A549 treated with RU486 at 1 μM for 4 hours (cell line): Measurements from ENCODE around the gene FOXJ2. TPM values are rescaled to one million over a fixed set of nuclear protein-coding genes. Genes with fewer than 3 reads are reported as not detected.

Experiments used
- total RNA-seq: library from RNA; stranded (reverse); fragments of 200-300 nt; extraction: Qiagen RNA extraction; gene quantifications from 5 replicates; pipeline ENCODE4 v1.2.3, GENCODE V29; 2022; ENCODE audit warnings: low read depth

The FOXJ2 gene
- total RNA-seq = 6.6 to 10.0 TPM (median 9.9 TPM) in 5 replicates

DNA sequence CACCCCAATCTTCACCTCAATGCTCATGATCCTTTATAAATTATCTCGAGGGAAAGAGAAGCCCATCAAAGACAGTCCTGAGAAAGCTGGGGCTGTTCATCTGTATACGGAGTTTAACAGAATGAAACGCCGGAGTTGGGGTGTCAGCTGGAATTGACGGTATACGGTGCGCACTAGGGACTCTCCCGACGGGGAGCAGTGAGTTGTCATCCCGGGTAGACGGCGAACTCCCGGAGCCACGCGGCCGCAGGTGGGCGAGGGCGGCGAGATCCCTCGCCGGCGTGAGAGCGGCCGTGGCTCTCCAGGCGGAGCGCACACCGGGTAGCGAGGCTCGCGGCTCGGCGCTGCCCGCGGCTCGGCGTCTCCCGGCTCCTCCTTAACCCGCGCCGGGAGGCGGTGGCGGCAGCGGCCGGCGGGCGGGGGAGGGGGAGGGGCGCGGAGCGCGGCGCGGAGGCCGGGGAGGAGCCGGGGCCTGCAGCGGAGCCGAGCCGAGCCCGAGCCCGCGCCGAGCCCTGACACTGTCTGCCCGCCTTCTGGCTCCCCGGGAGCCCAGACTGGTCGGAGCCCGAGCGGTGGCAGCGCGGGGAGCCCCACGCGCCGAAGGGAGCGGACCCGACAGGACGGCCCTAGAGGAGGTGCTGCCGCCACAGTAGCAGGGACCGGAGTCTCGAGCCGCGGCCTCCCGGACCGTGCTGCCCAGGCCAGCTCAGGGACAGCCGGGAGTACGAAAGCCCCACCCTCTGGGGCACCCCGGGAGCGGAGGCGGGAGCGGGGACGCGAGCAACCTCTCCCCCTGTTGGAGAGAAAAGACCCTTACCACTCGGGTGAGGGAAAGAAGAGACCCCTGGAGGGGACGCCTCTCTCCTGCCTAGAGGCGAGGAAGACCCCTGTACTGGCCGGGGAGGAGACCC is at the start of gene FOXJ2:
Gene FOXJ2 (plus strand): TSS at position 475 of the 911 bp plus-strand sequence. CDS start 7,117 bp downstream, outside the sequence.

DNA sequence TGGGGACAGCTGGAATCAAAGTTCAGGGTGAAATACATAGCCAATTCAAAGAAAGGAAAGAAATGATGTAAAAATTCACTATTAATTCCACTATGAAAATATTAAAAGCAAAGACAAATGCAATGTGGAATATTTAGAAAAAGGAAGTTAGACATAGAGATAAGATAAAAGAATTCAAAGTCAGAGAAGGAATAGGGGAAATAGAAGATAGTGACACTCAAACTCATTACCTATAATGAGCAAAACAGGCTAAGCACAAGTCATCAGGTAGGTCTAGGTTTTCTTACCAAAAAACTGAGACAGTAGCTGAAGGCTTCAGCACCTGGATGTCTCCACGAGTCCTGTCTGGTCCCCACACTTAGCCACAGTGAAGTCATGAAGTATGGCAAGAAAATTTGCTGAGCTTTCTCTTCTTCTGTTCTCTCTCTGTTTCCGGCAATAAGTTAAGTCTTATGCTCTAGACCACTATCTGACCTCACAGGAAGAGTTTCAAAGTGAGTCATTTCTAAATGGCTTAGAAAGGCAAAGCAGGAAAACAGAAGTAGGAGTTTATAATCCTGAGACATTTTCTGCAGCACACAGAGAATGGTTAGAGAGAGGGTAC is 33.6 kb downstream of the FOXJ2 start, which contains the start of gene C3AR1:
Gene C3AR1 (minus strand): TSS at position 369 of the 604 bp plus-strand sequence. CDS start 6,174 bp downstream, outside the sequence.

Other genes starting within 250 kb of the FOXJ2 start
- gene NANOG, start 243.3 kb upstream of the FOXJ2 start, total RNA-seq = not detected in 5 replicates
- 0.07 TPM in 1 of 5 replicates, not detected in the others for gene SLC2A14, start 159.8 kb upstream of the FOXJ2 start, total RNA-seq
- gene SLC2A3, start 96.5 kb upstream of the FOXJ2 start, total RNA-seq = 2.0 to 4.3 TPM (median 3.4 TPM) in 5 replicates
- not detected in 5 replicates for gene C3AR1, start 33.6 kb downstream of the FOXJ2 start, total RNA-seq
- 10.5 to 20.6 TPM (median 17.4 TPM) in 5 replicates for gene NECAP1, start 49.6 kb downstream of the FOXJ2 start, total RNA-seq
- 0.19 to 0.20 TPM in 2 of 5 replicates, not detected in the others for gene CLEC4A, start 90.9 kb downstream of the FOXJ2 start, total RNA-seq
- gene ZNF705A, start 124.3 kb downstream of the FOXJ2 start, total RNA-seq = not detected in 5 replicates
- 0.07 to 0.08 TPM (median 0.08 TPM) in 3 of 5 replicates, not detected in the others for gene FAM90A1, start 194.9 kb downstream of the FOXJ2 start, total RNA-seq